ENCODE data around the gene ZFP91. TPM values are rescaled to one million over a fixed set of nuclear protein-coding genes. Genes with fewer than 3 reads are reported as not detected.

ZFP91 gene
- polyA plus RNA-seq, 1 donor from 2014 or later, result 32.7 TPM

DNA sequence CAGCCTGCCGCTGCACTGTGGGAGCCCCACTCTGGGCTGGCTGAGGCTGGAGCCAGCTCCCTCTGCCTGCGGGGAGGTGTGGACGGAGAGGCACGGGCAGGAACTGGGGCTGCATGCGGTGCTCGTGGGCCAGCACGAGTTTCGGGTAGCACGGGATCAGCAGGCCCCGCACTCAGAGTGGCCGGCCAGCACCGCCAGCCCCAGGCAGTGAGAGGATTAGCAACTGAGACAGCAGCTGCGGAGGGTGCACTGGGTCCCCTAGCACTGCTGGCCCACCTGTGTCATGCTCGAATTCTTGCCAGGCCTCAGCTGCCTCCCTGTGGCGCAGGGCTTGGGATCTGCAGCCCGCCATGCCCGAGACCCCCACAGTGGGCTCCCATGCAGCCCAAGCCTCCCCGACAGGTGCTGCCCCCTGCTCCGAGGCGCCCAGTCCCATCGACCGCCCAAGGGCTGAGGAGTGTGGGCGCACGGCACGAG lies 47.0 kb upstream of the ZFP91 start:
- Histone ChIP-seq H3K9me2 (ENCODE audit: insufficient read depth, low read length) (no peaks in the 10 kb centered on the region), H3K36me3 (ENCODE audit: insufficient read depth, low read length) (no peaks in the 10 kb centered on the region), H3K4me3 (ENCODE audit: low read length) (no peak overlapping the region), H2AFZ (ENCODE audit: low read depth, low read length) (no peak overlapping the region), H3K27me3 (ENCODE audit: insufficient read depth, low read depth, low read length) (no peaks in the 10 kb centered on the region), H4K20me1 (ENCODE audit: insufficient read depth) (no peaks in the 10 kb centered on the region), H3K9me3 (ENCODE audit: low read length) (no peaks in the 10 kb centered on the region), H3K4me2 (ENCODE audit: low read length) (no peak overlapping the region), H3F3A (ENCODE audit: insufficient read depth, low read length, poor library complexity, severe bottlenecking) (no peaks in the 10 kb centered on the region), H3K27ac (ENCODE audit: low read length) (no peak overlapping the region), H3K9ac (ENCODE audit: low read length) (no peak overlapping the region), H3K79me2 (replicated peaks; ENCODE audit: insufficient read depth, low read length) (no peaks in the 10 kb centered on the region)
- TF ChIP-seq EP300 (conservative IDR thresholded peaks at IDR 0.05; ENCODE audit: poor library complexity, severe bottlenecking) (no peak), MXI1 (conservative IDR thresholded peaks at IDR 0.05; ENCODE audit: poor library complexity, severe bottlenecking) (no peak), RAD21 (conservative IDR thresholded peaks at IDR 0.05) (no peak), SMC3 (conservative IDR thresholded peaks at IDR 0.05; ENCODE audit: poor library complexity) (no peak), POLR2AphosphoS5 (IDR thresholded peaks at IDR 0.05) (no peak), EZH2 (IDR thresholded peaks at IDR 0.05; ENCODE audit: borderline replicate concordance, insufficient read depth, low read length, poor library complexity, severe bottlenecking) (no peak), TAF1 (IDR thresholded peaks at IDR 0.05; ENCODE audit: low read depth) (no peak)
- TF ChIP-seq, protein P1, sequence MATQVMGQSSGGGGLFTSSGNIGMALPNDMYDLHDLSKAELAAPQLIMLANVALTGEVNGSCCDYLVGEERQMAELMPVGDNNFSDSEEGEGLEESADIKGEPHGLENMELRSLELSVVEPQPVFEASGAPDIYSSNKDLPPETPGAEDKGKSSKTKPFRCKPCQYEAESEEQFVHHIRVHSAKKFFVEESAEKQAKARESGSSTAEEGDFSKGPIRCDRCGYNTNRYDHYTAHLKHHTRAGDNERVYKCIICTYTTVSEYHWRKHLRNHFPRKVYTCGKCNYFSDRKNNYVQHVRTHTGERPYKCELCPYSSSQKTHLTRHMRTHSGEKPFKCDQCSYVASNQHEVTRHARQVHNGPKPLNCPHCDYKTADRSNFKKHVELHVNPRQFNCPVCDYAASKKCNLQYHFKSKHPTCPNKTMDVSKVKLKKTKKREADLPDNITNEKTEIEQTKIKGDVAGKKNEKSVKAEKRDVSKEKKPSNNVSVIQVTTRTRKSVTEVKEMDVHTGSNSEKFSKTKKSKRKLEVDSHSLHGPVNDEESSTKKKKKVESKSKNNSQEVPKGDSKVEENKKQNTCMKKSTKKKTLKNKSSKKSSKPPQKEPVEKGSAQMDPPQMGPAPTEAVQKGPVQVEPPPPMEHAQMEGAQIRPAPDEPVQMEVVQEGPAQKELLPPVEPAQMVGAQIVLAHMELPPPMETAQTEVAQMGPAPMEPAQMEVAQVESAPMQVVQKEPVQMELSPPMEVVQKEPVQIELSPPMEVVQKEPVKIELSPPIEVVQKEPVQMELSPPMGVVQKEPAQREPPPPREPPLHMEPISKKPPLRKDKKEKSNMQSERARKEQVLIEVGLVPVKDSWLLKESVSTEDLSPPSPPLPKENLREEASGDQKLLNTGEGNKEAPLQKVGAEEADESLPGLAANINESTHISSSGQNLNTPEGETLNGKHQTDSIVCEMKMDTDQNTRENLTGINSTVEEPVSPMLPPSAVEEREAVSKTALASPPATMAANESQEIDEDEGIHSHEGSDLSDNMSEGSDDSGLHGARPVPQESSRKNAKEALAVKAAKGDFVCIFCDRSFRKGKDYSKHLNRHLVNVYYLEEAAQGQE (IDR thresholded peaks at IDR 0.05; ENCODE audit: borderline replicate concordance), result no peak

GRCh38 chr11:58546841-58547240 lies 32.0 kb upstream of the ZFP91 start:
- Histone ChIP-seq H3K79me2 (replicated peaks; ENCODE audit: insufficient read depth, low read length) (no peaks in the 10 kb centered on the region), H3K9ac (ENCODE audit: low read length) (no peak overlapping the region), H3F3A (ENCODE audit: insufficient read depth, low read length, poor library complexity, severe bottlenecking) (no peaks in the 10 kb centered on the region), H4K20me1 (ENCODE audit: insufficient read depth) (no peaks in the 10 kb centered on the region), H3K27ac (ENCODE audit: low read length) (no peak overlapping the region), H3K9me3 (ENCODE audit: low read length) (no peaks in the 10 kb centered on the region), H2AFZ (ENCODE audit: low read depth, low read length) (no peak overlapping the region), H3K4me3 (ENCODE audit: low read length) (no peak overlapping the region), H3K4me2 (ENCODE audit: low read length) (no peak overlapping the region), H3K27me3 (ENCODE audit: insufficient read depth, low read depth, low read length) (no peaks in the 10 kb centered on the region), H3K36me3 (ENCODE audit: insufficient read depth, low read length) (peaks cover 13% of the 10 kb centered on the region), H3K9me2 (ENCODE audit: insufficient read depth, low read length) (no peaks in the 10 kb centered on the region)
- TF ChIP-seq RAD21 (conservative IDR thresholded peaks at IDR 0.05) (no peak), EP300 (conservative IDR thresholded peaks at IDR 0.05; ENCODE audit: poor library complexity, severe bottlenecking) (no peak), SMC3 (conservative IDR thresholded peaks at IDR 0.05; ENCODE audit: poor library complexity) (no peak), MXI1 (conservative IDR thresholded peaks at IDR 0.05; ENCODE audit: poor library complexity, severe bottlenecking) (no peak), EZH2 (IDR thresholded peaks at IDR 0.05; ENCODE audit: borderline replicate concordance, insufficient read depth, low read length, poor library complexity, severe bottlenecking) (no peak), TAF1 (IDR thresholded peaks at IDR 0.05; ENCODE audit: low read depth) (no peak), POLR2AphosphoS5 (IDR thresholded peaks at IDR 0.05) (no peak)
- TF ChIP-seq, protein P2, sequence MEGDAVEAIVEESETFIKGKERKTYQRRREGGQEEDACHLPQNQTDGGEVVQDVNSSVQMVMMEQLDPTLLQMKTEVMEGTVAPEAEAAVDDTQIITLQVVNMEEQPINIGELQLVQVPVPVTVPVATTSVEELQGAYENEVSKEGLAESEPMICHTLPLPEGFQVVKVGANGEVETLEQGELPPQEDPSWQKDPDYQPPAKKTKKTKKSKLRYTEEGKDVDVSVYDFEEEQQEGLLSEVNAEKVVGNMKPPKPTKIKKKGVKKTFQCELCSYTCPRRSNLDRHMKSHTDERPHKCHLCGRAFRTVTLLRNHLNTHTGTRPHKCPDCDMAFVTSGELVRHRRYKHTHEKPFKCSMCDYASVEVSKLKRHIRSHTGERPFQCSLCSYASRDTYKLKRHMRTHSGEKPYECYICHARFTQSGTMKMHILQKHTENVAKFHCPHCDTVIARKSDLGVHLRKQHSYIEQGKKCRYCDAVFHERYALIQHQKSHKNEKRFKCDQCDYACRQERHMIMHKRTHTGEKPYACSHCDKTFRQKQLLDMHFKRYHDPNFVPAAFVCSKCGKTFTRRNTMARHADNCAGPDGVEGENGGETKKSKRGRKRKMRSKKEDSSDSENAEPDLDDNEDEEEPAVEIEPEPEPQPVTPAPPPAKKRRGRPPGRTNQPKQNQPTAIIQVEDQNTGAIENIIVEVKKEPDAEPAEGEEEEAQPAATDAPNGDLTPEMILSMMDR (IDR thresholded peaks at IDR 0.05; ENCODE audit: poor library complexity, severe bottlenecking), result no peak
- TF ChIP-seq, protein P1 (IDR thresholded peaks at IDR 0.05; ENCODE audit: borderline replicate concordance), result no peak

Measured in neural cell (in vitro differentiated cells).